Breast epithelium (tissue), 3 donors: ENCODE results near the gene OTOS.

Experiments used
- CTCF ChIP-seq, 3 donors: fragments of 450-650 bp; IDR thresholded peaks; one replicate each; pipeline ENCODE4 v1.5.1; 2016 to 2017; ENCODE audit warnings: antibody characterized with exemption in 3 of 3, mild to moderate bottlenecking in 3 of 3, moderate library complexity in 3 of 3
- POLR2A ChIP-seq: fragments of 450-650 bp; IDR thresholded peaks from one replicate; pipeline ENCODE4 v1.6.1; 2016; ENCODE audit warnings: antibody characterized with exemption, mild to moderate bottlenecking, moderate library complexity
- POLR2AphosphoS5 ChIP-seq, 3 donors: sonication (generic); formaldehyde crosslinking; IDR thresholded peaks; one replicate each; pipeline ENCODE4 v1.6.1; 2017; ENCODE audit warnings: antibody characterized with exemption in 3 of 3

- TF ChIP-seq CTCF (IDR thresholded peaks at IDR 0.05) (no peak), POLR2A (no peak), POLR2AphosphoS5 (IDR thresholded peaks at IDR 0.05) (no peak)
Measured at GRCh38 chr2:240147382-240147781, 6.9 kb upstream of the OTOS start.
